GM19468 (cell line): ENCODE data around the gene RGPD5.
"Not testable (repeated sequence)": the region's sequence is repeated elsewhere in the genome, so short reads cannot be mapped to it uniquely, and the experiment has no call there.

Source experiments
- ATAC-seq: cut with Tn5 transposase; IDR thresholded peaks from one replicate; pipeline ENCODE4 v1.9.1; 2021; ENCODE audit warnings: mild to moderate bottlenecking, moderate library complexity, moderate number of reproducible peaks; ENCODE audit not compliant: unreplicated experiment; ENCODE audit errors: extremely low read depth

RGPD5 gene

DNA sequence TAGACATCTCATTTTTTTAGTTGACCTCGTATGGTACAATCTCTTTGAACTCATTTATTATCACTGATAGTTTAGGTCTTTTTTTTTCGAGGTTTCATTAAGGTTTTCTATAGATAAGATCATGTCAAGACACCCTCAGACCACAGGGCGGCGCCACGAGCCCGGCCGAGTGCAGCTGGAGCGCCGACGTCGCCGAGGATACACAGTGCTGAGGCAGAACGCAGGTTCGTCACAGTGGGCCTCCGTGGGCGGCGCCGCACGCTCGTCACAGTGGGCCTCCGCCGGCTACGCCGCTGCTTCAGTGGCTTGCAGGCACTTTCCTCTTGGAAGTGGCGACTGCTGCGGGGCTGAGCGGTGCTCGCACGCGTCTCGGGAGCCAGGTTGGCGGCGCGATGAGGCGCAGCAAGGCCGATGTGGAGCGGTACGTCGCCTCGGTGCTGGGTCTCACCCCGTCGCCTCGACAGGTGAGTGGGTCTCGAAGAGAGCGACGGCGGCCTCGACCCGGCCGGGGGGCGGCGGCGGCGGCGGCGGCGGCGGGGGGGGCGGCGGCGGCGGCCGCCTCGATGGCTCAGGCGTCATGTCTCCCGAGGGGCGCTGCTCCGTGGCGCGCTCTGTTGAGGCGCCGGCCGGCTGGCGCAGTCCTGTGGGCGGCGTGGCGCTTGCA is at the start of gene RGPD5:
RGPD5 (plus strand) TSS at position 232 of the 664 bp plus-strand sequence; CDS start at position 393, 161 bp downstream.
- peak; percentile 87 for ATAC-seq

- ATAC-seq: not testable (repeated sequence)
Observed at GRCh38 chr2:109751572-109751971, 42.5 kb upstream of the RGPD5 start.

DNA sequence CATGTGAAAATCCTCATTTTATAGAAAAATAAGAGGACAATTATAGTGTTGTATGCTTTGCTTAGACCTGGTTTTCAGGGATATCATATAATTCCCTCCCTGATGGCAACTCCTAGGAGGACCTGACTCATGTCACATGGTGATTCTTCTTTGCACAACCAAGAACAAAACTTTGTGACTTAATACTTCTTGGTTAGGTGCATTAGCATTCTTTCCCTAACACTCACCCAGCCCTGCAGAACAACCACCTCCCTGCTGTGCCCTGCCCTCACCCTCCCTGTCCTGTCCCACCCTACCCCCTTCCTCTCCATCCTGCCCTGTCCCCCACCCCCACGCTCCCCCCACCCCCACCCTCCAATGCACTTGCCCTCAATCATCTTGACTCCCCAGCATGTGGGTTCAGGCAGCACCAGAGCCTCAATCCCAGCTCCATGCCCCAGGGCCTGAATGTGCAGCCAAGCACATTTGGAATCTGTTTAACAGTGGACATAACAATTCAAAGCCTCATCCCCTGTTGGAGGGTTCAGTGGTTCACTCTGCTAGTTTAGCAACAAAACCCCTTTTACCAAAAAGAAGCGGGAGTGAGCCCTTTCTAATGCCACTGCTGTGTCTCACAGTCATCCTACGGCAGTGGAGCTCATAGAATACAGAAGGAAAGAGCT is 36.8 kb upstream of the RGPD5 start:
- ATAC-seq: not testable (repeated sequence)

- not testable (repeated sequence) for ATAC-seq
Observed at GRCh38 chr2:109760265-109761042, 33.7 kb upstream of the RGPD5 start.

- not testable (repeated sequence) for ATAC-seq
Observed at GRCh38 chr2:109761043-109761454, 33.1 kb upstream of the RGPD5 start.

GRCh38 chr2:109761976-109762375 is 32.1 kb upstream of the RGPD5 start:
- ATAC-seq: not testable (repeated sequence)

- ATAC-seq: not testable (repeated sequence)
Observed at GRCh38 chr2:109766074-109766473, 28.0 kb upstream of the RGPD5 start.

GRCh38 chr2:109766886-109767578 is 27.1 kb upstream of the RGPD5 start:
- not testable (repeated sequence) for ATAC-seq

DNA sequence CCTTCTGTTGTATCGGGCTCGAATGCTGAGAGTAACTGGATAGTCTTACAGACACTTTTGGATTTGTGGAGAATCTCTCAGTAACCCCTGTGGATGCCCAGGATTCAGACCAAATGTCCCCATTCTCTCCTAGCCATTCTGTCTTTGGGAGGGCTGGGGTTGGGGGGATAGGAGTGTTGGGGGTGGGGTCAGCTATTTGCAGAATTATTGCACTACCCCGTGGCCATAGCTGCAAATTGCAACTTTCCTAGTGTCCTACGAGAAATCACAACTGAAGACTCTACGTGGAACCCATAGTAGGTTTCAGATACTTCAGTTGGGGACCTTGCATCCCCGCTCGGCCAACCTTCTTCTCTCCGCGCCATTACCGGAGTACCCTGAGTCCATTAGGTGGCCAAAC is 25.2 kb upstream of the RGPD5 start:
- not testable (repeated sequence) for ATAC-seq

GRCh38 chr2:109779118-109779517 is 15.0 kb upstream of the RGPD5 start:
- ATAC-seq: not testable (repeated sequence)

DNA sequence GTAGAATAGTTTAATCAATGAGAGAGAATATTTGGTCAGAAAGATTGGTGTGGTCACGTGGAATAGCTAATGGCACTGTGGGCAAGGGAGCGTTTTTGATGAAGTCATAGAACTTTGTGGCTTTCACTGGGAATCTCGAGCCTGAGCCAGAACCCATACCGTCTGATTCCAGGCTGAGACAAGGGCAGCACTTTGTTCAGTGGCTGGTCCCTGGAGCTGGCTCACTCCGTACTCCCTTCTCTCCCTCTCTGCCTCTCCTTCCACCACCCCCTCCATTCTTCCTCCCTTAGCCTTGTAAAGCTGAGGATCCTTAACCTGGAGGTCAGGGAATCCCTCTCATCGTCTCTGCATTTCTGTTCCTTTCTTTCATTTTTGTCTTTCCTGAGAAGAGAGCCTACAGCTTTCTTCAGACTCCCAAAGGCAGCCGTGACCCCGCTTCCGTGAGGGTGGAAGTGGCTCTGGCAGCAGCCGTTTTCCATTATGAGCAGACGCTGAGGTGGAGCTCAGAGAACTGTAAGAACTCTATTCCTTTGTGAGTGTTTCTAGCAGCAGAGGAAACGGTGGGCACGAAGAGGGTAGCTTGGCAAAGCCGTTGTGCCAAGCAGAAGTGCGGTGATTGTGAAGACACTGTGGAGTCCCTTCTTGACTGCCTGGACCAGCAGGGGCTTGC is 12.8 kb upstream of the RGPD5 start:
- not testable (repeated sequence) for ATAC-seq

DNA sequence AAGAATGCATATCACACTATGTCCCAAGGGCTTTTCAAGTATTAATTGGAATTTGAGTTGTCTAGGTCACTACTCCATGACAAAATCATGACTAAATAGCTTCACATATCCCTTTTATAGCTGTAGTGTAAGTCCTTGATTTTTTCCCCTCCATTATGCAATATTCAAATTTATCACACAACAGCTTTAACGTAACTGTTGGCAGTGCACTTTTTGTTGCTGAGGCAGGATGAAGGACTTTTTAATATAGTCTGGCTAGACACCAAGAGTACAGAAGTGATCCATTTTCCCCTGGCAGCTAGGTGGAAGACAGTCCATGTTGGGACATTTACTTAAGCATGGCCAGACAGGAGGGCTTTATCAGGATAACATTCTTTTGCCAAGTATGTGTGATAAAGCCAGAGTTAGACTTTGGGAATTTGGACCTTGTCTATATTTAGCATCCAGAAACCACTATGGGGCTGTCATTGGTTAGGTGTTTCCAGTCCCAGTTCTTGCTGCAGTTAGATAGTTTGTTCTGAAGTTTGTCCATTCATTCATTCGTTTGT is 11.6 kb upstream of the RGPD5 start:
- not testable (repeated sequence) for ATAC-seq

GRCh38 chr2:109791530-109792279 is 2.4 kb upstream of the RGPD5 start:
- not testable (repeated sequence) for ATAC-seq

DNA sequence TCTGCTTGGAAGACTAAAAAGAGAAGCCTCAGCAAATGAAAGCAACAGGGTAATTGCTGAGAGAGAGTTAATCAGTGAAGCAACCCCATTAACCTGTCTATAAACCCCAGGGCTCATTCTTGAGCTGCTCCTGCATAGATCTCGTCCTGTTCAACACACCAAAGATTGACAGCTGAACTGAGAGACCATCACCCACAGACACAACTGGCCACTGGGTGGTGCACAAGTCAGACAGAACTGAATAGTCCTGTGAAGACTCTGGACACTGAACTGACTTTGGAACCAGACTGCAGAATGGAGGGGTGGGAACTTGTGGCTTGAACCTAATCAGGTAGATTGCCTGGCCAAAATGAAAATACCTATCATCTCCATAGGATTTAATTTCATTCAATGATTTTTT is 1.4 kb upstream of the RGPD5 start:
- not testable (repeated sequence) for ATAC-seq

DNA sequence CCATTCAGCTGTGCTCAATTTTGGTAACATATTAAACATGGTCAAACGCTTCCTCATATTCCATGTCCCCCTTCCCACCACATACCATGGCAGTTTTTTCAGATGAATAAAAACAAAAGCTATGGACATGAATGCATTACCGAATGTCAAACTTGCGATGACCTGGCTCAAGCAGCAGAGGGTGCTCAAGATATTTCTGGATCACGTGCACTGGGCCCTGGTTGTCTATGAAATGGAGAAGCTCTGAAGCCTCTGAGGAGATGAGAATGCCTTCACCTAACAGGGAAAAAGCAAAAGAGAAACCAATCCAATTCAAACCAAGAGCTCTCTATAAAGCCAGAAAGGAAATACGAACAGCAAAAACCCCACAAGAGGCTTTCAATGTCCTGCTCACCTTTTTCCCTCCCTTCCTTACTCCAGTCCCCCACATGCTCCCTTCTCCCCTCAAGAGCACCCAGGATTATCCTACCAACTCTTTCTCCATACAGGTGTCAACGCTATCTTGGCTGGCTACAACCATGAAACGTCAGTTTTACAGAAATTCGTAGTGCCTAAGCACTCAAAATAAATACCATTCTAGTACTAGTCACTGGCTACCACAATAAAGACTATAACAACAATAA is 77.1 kb downstream of the RGPD5 start:
- peak; percentile 67 for ATAC-seq

DNA sequence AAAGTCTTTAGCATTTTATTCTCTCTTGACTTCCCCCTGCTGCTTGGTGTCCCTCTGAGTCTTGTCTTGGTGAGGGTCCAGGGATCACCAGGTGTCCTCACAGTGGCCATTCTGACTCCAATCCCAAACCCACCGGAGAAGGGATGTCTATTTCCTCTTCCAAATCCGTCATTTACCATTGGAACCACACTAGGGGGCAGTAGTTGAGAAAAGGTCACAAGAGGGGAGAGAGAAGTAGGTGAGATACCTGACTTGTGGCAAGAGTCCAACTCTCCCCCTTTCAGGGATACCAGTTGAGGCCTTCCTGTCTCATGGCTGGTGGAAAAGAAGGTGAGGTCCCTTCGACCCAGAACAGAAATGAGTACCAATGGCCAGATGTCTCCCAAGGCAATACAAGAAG is 82.5 kb downstream of the RGPD5 start:
- ATAC-seq: not testable (repeated sequence)

DNA sequence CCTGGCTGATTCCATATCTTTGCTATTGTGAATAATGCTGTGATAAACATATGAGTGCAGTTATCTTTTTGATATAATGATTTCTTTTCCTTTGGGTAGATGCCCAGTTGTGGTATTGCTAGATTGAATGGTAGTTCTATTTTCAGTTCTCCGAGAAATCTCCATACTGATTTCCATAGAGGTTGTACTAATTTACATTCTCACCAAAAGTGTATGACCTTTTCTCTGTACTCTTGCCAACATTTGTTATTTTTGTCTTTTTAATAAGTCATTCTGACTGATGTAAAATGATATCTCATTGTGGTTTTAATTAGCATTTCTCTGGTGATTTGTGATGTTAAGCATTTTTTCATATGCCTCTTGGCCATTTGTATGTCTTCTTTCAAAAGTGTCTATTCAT is 88.0 kb downstream of the RGPD5 start:
- not testable (repeated sequence) for ATAC-seq

- ATAC-seq: not testable (repeated sequence)
Observed at GRCh38 chr2:109888414-109888813, 94.3 kb downstream of the RGPD5 start.
